Heart left ventricle (tissue), 13 donors: ENCODE measurements around the gene KLHL6.

Experiments used
- CTCF ChIP-seq, 12 donors: fragments of 200-600 bp; sonication (generic) in 4 of 12; IDR thresholded peaks; one replicate each; pipeline versions ENCODE4 v1.5.0 to v1.8.0; 2018 to 2022; ENCODE audit warnings: antibody characterized with exemption in 12 of 12, mild to moderate bottlenecking in 5 of 12
- POLR2A ChIP-seq, 2 donors: fragments of 450-650 bp; IDR thresholded peaks; one replicate each; pipeline ENCODE4 v1.6.1; 2017; ENCODE audit warnings: antibody characterized with exemption in 2 of 2, mild to moderate bottlenecking in 2 of 2, moderate library complexity in 2 of 2
- donor health status: ischemic (EF 13 %, LVEDD 7.1; RV severe dilation, severe dysfunction).
- donor health status: DM: no; HTN: yes; CAD: no.
- donor health status: DM: no; HTN: no; CAD: no.
- donor health status: ischemic (EF 25% LVEDD 6.9; RV normal size, moderate dysfunction).
- donor health status: ischemic (EF 25% LVEDD 5.7; RV mildly dilated, moderate dysfunction).
- donor health status: ischemic (EF 35%, LVEDD 5.7; RV mildly dilated, moderate dysfunction).
- donor health status: nonischemic (EF 11% LVEDD 7.7; RV severe dilation, severe dysfunction).
- donor health status: DM: yes; HTN: yes; CAD: no.
- donor health status: PGD.
- donor health status: ischemic (EF 29% LVEDD 5.4; RV normal size, mild dysfunction).
- donor health status: nonischemic (EF 23%, LVEDD 6.1; RV moderate dilation, normal function).

- TF ChIP-seq CTCF (IDR thresholded peaks at IDR 0.05) = no peak
- TF ChIP-seq POLR2A (IDR thresholded peaks at IDR 0.05) = no peak
Observed at GRCh38 chr3:183546625-183547024, 8.9 kb downstream of the KLHL6 start.
